GM21447 (cell line): Measurements from ENCODE around the gene DCBLD2.
A peak's percentile ranks its signal among the peaks of the same experiment; 100 is the strongest.

Source experiments
- ATAC-seq: cut with Tn5 transposase; IDR thresholded peaks from one replicate; pipeline ENCODE4 v1.9.1; 2021; ENCODE audit not compliant: unreplicated experiment

The DCBLD2 gene, protein sequence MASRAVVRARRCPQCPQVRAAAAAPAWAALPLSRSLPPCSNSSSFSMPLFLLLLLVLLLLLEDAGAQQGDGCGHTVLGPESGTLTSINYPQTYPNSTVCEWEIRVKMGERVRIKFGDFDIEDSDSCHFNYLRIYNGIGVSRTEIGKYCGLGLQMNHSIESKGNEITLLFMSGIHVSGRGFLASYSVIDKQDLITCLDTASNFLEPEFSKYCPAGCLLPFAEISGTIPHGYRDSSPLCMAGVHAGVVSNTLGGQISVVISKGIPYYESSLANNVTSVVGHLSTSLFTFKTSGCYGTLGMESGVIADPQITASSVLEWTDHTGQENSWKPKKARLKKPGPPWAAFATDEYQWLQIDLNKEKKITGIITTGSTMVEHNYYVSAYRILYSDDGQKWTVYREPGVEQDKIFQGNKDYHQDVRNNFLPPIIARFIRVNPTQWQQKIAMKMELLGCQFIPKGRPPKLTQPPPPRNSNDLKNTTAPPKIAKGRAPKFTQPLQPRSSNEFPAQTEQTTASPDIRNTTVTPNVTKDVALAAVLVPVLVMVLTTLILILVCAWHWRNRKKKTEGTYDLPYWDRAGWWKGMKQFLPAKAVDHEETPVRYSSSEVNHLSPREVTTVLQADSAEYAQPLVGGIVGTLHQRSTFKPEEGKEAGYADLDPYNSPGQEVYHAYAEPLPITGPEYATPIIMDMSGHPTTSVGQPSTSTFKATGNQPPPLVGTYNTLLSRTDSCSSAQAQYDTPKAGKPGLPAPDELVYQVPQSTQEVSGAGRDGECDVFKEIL

GRCh38 chr3:98901392-98902350 is at the start of gene DCBLD2:
TSS of gene DCBLD2 (minus strand) at chr3:98901695. CDS start at chr3:98901326, 369 bp downstream.
- ATAC-seq: peak; percentile 99

- no peak for ATAC-seq
Observed at GRCh38 chr3:98945666-98946065, 44.2 kb upstream of the DCBLD2 start.

DNA sequence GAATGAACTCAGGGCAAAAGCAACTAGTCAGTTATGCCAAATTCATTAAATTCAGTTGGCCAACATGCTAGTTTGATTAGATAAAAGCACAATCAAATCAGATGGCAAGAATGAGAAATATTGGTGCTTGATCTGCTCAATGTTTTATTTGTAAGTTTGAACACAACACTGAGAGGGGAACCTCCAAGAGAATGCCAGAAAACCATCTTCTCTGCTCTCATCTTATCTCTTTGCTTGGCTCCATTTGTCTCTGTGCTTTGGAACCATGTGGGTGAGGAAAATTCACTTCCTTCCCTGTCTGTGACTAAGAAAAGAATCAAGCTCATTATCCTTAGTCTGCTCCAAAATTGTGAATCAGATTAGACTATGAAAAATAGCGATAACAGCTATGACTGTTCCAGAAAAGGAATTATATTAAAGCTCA is 43.6 kb upstream of the DCBLD2 start:
- ATAC-seq: no peak

GRCh38 chr3:98930413-98930812 is 28.9 kb upstream of the DCBLD2 start:
- ATAC-seq: no peak

GRCh38 chr3:98921957-98922356 is 20.5 kb upstream of the DCBLD2 start:
- ATAC-seq: no peak

DNA sequence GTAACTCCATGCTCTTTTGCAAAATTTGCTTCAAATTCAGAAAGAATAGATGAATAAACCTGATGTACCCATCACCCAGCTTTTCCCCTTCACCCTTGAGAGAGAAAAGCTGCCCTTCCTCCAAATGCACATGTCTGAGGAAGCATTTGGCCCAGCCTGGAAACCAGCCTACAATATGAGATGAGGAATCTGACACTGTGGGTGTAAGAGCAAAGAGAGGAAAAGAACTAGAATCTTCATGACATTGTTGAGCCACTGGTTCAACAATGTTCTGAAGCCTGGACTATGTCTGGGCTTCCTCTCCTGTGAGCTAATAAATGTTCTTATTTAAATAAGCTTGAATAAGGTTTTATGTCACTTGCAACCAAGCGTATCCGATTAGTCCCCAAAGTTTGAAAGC is 18.7 kb upstream of the DCBLD2 start:
- no peak for ATAC-seq

DNA sequence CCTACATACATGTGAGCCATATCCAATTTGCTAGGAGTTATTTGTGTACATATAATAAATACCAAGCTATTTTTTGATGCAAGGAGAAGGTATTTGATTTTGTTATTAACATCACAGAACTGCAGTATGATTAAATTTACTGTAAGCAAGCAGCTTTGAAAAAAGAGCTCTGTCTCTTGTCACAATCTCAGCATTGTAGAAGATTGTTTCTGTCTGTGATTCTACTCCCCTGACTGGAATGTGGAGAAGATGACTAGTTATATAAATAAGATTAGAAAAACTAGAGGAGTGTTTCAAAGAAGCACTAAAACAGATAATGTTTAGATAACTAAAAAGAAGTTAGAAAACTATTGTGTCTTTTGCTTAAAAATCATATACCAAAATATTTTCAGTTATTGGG is 17.1 kb upstream of the DCBLD2 start:
- ATAC-seq: no peak

GRCh38 chr3:98917608-98918007 is 16.1 kb upstream of the DCBLD2 start:
- no peak for ATAC-seq

DNA sequence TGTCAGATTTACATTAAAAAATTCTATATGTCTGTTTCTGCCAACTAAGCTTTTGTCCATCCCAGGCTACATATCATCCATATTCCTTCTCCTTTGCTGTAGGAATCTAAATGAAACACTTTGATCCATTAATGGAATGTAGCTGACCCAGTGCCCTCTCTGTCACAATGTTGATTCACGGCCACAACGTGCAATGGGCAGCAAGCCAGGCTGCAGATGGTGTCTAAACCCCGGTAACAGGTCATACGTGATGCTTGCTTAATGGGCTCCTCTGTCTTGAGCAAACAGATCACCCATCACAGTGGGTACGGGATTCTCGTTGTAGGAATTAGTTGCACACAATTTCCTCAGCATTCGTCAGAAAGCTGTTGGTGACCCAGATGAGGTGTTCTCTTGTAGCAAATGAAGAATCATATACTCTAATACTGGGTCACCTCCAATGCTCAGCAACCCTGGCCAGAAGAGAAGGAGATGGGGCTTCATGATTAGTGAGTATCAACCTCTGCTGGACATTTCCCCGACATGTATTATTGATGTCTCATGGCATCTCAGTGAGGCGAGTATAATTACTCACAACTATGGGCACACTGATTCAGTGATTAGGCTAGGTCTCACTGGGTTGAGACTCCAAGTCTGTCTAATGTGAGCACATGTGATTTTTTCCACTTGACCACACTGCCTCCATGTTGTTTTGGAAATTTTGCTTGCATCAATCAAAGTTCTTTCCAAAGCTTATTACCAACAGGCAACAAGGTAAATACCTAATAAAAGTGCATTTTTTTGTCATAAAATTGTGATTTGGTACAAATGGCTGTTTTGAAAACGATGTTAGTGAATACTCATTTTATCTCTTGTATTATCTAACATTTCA is 12.9 kb upstream of the DCBLD2 start:
- no peak for ATAC-seq

DNA sequence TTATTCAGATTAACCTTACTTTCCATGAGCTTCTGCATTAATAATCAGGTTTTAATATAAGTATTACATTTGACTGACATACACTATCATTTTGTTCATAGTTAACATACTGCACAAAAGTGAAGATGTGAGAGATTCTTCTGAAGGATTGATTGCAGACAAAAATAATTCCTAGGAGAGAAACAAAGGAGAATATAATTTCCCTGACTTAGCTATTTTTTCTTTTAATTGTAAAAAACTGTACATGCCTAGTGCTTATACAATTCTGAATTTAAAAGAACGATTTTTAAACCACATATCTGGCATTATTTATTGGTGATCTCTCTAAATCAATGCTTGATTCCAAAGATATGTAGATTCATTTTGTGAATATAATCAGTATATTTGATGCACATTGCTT is 11.0 kb upstream of the DCBLD2 start:
- no peak for ATAC-seq

- no peak for ATAC-seq
Observed at GRCh38 chr3:98906230-98906629, 4.7 kb upstream of the DCBLD2 start.

DNA sequence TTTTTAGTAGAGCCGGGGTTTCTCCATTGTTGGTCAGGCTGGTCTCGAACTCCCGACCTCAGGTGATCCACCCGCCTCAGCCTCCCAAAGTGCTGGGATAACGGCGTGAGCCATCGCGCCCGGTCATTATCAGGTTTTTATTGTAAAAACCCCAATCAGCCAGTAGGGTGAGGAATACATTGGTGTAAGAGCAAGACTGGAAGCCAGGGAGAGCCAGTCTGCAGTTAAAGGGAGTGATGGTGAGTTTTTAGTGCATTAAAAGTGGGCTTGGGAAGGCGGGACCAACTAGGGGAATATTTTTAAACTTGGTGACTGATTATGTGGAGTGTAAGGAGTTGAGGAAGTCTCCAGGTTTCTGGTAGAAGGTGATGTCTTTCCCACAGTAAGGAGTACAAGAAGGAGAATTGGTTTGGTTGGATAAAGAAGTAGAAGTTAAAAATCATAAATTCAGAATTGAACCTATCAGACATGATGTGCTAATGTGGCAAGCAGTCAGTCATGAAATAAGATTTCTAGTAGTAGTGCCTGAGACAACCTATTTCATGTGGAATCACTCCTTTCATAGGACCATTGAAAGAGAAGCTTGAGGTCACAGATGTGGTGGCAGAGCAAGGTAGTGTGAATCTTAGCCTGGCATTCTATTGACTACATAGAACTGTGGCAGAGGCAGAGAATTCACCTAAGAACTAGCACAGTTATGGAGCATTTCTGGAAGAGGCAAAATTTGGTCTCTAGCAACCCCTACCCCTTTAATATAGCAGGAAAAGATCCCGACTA is 2.4 kb upstream of the DCBLD2 start:
- no peak for ATAC-seq

- no peak for ATAC-seq
Observed at GRCh38 chr3:98903099-98903498, 1.6 kb upstream of the DCBLD2 start.

DNA sequence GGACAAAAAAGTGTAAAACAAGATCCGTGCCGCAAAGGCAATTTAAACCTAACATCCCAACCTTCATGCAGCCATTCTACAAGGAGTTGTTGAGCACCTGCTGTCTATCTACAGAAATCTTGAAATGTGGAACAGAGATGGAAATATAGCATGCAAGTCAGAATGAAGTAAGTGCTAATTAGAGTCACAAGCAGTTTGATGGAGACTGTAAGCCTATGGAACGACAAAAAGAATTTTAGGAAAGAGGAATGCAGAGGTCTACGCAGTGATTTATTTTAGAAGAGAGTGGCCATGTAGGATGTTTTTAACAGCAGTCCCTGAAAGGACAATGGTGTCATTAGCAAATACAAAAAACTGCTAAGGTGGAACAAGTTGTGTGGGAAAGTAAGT is 851 bp upstream of the DCBLD2 start:
- ATAC-seq: no peak

GRCh38 chr3:98901119-98901391 is 440 bp downstream of the DCBLD2 start:
- ATAC-seq: peak; percentile 23

DNA sequence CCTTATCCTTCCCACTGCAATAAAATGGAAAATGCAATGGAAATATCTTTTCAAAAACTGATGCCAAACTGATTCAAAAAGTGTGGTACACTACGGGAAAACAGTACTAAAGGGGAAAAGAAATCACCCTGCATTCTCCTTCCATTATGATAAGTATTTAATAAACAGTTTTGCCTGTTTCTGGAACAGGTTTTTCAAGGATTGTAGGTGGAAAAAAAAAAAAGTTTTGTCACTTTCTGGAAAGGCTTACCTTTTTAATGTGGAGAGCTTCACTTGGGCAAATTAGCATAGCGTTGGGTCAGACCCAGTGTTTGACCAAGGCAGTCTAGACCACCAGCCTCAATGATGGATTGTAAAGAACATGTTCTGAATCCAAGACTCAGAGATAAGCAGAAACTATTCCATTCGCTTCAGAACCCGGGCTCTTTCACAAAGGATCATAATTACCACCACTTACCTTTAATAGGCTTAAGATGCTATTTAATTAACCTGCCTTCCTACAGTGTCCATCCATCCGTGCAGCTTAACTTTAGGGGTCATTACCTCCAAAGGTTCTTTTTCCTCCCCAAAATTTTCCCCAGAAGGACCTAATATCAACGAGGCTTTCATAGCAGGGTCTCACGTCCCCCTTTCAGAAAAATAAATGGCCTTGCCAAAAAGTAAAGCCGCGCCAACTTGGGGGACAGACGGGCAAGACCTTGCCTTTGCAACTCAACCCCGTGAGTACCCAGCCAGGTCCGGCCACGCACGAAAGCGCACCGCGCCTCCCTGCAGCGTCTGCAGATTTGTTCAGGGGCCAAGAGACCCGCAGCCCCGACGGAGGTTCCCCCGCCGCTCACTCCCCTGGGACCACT is 1.0 kb downstream of the DCBLD2 start:
- peak; percentile 1 for ATAC-seq

DNA sequence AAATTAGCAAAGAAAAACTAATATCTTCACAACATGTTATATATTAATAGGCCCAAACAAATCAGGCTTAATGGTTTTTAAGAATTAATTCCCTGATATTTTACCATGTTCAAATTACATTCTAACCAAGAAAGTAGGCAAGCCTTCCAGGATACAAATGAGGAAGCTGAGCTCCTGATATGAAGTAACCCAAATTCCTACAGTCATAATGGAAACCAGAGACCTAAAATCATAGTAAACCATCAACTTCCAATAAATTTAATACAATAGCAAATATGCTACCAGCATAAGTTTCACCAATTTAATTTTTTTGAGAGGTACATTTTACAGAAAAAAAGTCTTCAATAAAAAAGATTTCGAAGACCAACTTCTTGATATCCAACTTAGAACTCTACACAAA is 3.8 kb downstream of the DCBLD2 start:
- no peak for ATAC-seq

- ATAC-seq: no peak
Observed at GRCh38 chr3:98894791-98895576, 6.5 kb downstream of the DCBLD2 start.
